ENCODE data around the gene ATP11B. TPM values are rescaled to one million over a fixed set of nuclear protein-coding genes. Genes with fewer than 3 reads are reported as not detected.
"Not testable (repeated sequence)": the region's sequence is repeated elsewhere in the genome, so short reads cannot be mapped to it uniquely, and the experiment has no call there.

Gene ATP11B
- polyA plus RNA-seq, 4 donors, result 53.2 to 58.7 (median 57.0) TPM

DNA sequence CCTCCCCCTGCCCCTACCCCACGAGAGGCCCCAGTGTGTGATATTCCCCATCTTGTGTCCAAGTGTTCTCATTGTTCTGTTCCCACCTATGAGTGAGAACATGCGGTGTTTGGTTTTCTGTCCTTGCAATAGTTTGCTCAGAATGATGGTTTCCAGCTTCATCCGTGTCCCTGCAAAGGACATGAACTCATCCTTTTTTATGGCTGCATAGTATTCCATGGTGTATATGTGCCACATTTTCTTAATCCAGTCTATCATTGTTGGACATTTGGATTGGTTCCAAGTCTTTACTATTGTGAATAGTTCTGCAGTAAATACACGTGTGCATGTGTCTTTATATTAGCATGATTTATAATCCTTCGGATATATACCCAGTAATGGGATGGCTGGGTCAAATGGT lies 29.0 kb downstream of the ATP11B start:
- DNase-seq (ENCODE audit: low read depth in 4 of 4, low spot score in 2 of 4), result not testable (repeated sequence)

DNA sequence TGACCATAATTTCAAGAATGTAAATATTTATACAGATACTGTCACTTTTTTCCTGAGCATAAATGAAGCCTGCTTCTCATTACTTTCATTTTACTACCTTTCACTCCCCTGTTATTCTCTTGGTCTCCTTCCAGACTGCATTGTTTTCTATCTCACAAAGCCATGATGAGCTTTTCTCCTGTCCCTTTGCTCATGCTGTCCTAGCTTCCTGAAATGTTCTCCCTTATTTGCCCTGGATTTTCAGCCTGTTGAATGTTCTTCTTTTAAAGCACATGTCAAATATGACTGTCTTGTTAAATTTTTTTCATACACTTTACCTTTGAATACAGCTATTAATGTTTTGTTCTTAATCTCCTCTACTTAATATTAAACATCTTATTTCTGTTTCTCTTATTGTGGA lies 31.7 kb downstream of the ATP11B start:
- DNase-seq (ENCODE audit: low read depth in 4 of 4, low spot score in 2 of 4), result no peak

DNA sequence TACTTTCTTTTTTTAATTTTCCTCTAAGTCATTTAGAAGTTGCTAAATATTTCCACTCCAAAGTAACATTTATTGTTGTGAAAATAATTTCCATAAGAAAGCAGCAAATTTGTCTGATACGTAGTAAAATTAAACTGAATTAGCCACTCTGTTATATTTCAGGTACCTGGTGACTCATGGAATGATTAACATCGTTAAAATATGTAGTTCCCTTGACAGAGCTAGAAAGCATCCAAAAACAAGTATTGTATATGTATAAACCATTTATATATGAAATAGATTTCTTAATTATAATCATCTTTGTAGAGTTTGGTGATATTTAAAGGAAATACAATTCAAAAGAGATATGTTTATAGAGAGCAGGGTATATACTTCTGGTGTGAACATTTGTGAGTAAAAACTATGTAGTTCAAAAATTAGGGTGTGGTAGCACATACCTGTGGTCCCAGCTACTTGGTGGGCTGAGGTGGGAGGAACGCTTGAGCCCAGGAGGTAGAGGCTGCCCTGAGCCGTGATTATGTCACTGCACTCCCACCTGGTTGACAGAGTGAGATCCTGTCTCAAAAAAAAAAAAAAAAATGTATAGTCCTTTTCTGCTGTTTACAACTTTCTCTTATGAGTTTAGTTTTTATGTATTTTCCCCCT lies 36.6 kb downstream of the ATP11B start:
- DNase-seq (ENCODE audit: low read depth in 4 of 4, low spot score in 2 of 4), result no peak

DNA sequence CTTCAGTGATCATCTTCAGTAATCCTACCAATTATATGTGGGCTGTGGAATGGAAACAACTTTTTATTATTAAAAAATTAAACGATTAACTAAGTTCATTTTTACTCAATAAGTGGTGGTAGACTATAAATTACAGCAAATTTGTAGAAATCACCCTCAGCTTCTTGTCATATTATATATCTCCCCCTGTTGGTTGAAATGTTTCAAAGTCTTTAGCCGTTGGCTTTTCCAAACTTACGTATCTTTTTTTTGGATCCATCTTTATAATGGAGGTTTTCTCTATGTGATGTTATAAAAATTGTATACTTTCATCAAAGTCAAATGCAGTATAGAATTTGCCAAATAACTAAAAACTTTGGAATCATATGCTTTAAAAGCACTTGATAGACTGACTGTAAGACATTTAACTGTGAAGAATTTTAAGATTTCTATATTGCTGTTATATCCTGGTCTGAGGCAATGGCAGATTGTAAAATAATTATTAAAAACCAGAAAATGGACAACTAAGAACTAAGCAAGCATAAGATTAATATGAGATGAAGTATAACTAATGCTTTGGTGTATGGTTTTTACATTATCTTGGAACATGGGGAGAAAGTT lies 44.7 kb downstream of the ATP11B start:
- no peak for DNase-seq (ENCODE audit: low read depth in 4 of 4, low spot score in 2 of 4)

DNA sequence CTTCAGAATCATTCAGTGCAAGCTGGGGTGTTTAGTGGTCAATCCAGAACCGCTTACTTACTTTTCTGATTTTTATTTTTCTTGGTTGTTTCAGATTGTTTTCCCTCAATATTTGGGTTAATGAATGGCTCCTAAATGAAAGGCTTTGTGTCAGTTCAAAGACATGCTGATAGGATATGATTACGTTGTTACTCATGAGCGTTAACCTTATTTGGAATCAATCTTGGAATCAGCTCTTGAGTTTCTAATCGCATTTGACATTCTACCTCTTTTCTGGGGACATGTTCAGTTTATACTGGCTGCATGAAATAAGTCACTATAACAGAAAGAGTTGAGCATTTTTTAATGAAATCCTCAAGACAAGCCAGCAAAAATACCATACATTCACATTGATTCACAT lies 50.2 kb downstream of the ATP11B start:
- DNase-seq (ENCODE audit: low read depth in 4 of 4, low spot score in 2 of 4), result no peak

DNA sequence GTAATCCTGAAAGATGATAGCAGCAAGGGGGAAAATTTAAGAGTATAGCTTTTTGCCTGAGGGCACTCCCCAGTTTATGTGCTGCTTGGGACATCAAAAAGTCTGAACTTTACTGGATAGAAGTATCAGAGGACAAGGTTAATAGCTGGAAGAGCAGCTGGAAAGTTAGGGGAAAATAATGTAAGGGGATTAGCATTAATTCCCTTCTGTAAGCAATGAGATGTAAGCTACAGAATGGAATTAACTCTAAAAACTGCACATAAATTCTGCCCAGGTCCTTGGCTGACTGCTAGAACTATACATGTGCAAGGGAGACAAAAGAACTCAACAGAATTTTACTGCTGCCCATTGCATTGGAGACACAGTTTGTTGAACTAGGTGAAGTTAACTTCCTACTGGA lies 55.6 kb downstream of the ATP11B start:
- DNase-seq (ENCODE audit: low read depth in 4 of 4, low spot score in 2 of 4), result no peak

DNA sequence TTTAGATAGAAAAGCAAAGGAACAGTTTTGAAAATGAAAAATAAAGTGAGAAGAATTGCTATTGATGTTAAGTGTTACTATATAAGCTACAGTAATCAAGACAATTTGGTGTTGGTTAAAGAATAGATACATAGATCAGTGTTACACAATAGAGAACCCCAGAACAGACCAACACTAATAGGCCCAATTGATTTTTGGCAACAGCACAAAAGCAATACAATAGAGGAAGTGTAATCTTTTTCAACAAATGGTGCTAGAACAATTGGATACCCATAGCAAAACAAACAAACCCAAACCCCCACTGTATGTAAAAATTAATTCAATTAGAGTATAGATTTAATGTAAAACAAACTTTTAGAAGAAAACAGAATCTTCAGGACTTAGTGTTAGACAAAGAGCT lies 61.8 kb downstream of the ATP11B start:
- no peak for DNase-seq (ENCODE audit: low read depth in 4 of 4, low spot score in 2 of 4)

DNA sequence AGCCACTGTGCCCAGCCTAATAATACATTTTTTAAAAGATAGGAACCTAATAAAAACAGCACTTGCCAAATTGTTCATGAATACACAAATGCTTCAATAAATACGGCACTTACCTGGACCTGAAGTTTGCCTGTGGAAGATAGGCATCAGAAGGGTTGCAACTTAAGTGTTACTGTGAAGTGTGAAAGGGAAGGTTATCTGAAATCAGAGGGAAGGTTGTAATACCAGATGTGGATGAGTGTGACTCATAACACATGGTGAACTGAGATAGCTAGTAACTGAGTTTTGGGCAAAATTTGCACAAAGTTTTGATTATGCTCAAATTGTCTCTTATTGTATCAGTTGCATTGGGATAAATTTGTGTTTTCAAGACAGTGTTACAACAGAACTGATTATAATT lies 68.0 kb downstream of the ATP11B start:
- DNase-seq (ENCODE audit: low read depth in 4 of 4, low spot score in 2 of 4), result no peak

DNA sequence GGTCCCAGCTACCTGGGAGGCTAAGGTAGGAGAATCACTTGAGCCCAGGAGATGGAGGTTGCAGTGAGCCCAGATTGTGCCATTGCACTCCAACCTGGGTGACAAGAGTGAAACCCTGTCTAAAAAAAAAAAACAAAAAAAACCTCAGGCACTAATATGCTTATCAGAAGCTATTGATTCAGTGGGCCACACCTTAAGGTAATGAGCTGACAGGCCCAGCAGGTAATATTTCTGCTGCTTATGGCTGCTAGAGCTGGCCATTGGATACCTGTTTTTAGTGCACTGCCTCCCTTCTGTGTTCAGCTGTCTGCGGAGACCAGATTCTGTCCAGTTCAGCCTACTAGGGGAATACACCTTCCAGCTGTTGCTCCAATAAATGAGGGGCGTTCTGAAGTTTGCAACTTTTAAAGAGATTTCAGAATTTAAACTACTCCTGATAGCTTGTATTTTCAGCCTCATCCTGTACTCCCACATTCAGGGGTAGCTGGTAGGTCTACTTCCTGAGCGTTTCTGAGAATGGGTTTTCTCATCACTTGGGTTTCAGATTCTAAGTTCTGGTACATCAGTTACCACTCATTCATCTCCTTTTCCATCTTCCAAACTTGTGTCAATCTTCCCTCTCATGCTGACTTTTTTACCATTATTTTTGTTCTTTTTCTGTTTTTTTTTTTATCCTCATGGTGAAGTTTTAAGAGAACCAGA lies 69.0 kb downstream of the ATP11B start:
- DNase-seq (ENCODE audit: low read depth in 4 of 4, low spot score in 2 of 4), result no peak

DNA sequence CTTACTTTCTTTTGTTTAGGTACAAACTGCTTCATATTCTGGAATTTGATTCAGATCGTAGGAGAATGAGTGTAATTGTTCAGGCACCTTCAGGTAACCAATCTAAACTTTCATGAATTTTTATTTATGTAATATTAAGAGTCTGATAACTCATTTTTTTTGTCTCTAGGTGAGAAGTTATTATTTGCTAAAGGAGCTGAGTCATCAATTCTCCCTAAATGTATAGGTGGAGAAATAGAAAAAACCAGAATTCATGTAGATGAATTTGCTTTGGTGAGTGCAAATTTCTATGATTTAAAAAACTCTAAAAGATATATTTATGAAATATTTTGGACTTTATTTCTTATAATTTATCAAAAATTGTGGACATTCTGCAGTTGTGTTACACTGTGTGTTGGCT lies 75.8 kb downstream of the ATP11B start:
- DNase-seq (ENCODE audit: low read depth in 4 of 4, low spot score in 2 of 4), result no peak

DNA sequence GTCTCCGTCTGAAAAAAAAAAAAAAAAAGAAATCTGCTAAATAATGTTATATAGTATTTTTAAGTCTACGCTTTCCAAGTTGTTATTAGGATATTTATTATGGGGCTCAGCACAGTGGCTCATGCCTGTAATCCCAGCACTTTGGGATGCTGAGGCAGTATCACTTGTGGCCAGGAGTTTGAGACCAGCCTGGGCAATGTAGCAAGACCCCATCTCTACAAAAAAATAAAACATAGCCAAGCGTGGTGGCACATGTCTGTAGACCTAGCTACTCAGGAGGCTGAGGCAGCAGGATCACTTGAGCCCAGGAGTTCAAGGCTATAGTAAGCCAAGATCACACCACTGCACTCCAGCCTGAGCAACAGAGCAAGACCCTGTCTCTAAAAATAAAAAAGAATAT lies 77.6 kb downstream of the ATP11B start:
- DNase-seq (ENCODE audit: low read depth in 4 of 4, low spot score in 2 of 4), result not testable (repeated sequence)

DNA sequence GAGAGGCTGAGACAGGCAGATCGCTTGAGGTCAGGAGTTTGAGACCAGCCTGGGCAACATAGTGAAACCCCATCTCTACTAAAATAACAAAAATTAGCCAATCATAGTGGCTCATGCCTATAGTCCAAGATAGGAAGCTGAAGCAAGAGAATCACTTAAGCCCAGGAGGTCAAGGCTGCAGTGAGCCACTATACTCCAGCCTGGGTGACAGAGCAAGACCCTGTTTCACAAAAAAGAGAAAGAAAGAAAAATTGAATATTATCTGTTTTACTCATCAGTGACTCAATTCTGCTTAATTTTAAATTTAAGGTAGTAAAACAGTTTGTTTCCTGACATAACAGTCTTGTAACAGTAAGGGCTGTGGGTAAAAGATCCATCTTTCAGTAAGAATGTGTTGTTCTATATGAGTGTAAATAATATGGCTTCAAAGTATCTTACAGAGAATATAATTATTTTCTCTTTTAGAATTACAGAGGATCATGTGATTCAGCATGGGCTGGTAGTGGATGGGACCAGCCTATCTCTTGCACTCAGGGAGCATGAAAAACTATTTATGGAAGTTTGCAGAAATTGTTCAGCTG lies 85.8 kb downstream of the ATP11B start:
- DNase-seq (ENCODE audit: low read depth in 4 of 4, low spot score in 2 of 4), result no peak

DNA sequence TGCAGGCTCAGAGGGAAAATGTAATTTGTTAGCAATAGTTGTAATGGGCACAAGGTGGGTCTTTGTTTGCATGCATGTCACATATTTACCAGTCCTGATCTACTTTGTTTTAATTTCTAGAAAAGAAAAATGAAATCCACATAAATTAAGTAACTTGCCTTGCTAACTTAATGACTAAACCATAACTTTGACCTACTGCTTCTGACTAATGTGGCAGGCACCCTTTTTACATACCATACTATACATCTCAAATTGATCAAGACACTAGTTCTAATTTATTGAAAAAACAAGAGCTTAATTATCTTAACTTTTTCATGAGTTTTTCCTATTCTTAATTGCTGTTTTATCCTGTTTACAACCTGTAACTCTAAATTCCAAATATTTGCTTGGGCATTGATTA lies 93.2 kb downstream of the ATP11B start:
- no peak for DNase-seq (ENCODE audit: low read depth in 4 of 4, low spot score in 2 of 4)

DNA sequence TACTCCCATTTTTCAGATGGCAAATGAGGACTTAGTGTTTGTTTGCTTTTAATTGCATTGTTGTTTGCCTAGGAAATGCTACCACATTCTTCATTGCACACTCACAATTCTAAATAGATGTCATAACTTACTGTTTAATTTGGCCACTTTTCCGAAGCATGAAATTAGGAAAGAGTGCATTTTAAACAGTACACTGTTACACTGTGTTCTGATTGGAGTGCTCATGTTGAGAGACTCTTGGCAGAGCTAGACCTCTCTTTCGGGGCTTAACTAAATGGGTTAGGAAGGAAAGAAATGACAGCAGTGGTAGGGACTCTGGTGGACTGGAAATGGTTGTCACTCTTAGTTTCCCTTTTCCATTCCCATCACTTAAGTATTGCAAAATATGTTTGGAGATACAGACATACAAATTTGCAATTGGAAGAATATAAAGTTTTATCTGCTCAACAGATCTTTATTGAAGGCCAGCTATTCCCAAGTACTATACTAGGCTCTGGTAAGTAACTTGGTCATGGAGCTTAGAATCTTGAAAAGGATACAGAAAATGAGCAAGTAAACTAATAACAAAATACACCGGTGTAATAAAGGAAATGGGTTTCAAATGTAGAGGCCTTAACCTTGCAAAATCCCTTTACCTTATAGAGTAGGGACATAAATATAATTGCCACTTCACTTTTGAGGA lies 96.8 kb downstream of the ATP11B start:
- DNase-seq (ENCODE audit: low read depth in 4 of 4, low spot score in 2 of 4), result no peak

DNA sequence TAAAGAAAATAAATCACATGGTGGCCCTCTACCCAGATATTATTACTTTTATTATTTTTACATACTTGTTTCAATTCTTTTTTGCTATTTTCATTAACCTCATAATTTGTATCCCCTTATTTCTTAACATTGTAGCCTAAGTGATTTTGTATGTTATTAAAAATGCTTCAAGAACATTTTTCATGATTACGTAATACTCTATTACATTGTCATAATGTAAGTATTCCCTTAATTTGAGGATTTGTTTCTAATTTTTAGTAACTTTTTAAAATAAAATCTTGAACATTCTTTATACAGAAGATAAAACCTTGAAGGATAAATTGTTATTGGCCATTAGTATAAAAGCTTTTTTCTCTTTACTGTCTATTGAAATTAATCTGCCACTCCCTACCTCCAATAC lies 98.1 kb downstream of the ATP11B start:
- no peak for DNase-seq (ENCODE audit: low read depth in 4 of 4, low spot score in 2 of 4)

DNA sequence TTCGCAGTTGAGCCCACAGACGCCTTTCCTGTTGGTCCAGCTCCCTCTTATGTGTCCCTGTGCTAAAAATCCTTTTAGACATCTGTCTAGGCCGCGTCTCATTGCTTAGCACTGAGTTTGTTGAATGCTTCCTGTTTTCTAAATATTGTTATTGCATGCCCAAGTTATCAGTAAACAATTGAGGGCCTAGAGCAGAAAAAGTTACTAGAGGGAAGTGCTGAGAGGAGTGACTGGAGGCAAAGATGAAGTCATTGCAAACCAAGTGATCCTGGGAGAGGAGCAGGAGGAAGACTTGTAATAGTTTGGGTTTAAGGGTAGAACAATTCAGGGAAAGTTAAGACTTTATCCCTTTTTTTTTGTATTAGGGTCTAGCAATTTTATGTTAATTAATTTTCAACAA lies 98.9 kb downstream of the ATP11B start:
- no peak for DNase-seq (ENCODE audit: low read depth in 4 of 4, low spot score in 2 of 4)

DNA sequence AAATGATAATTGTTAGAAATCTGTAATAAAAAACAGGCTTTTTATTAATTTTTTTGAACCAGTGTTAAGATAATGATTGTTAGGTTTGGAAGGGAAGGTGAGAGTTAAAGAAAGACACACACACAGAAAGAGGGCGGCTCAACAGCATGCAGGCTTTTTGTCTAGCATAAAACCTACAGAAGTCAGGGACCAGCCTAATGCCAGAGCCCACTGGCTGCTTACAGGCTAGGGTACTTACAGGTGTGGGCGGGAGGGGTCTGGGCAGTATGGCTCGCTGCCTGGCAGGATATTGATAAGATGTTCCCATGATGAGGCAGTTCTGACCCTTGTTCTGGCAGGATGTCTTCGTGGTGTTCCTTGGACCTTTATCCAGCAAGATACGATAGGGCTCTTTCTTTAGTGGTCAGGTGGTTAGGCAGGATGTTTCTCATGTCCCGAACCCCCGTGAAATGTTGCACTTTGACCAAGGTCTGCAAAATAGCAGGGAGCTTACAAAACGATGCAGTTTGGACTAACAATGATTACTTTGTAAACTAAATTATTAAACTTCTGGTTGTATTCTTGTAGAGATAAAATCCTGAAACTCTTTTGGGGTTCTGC lies 102.3 kb downstream of the ATP11B start:
- no peak for DNase-seq (ENCODE audit: low read depth in 4 of 4, low spot score in 2 of 4)

DNA sequence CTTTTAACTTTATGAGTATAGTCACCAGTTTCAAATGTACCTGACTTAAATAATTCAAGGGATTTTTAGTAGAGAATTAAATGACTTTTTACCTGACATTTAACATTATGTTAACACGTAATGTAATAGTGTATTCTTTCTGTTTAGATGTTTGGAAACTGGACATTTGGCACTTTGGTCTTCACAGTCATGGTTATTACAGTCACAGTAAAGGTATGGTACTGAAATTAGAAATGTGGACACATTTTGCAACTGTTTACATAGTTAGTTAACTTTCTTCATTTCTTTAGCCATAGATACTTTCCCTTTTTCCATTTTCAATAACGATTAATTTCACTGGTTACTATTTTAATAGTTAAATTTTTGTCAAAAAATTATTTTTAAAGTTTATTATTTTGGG lies 103.2 kb downstream of the ATP11B start:
- no peak for DNase-seq (ENCODE audit: low read depth in 4 of 4, low spot score in 2 of 4)

DNA sequence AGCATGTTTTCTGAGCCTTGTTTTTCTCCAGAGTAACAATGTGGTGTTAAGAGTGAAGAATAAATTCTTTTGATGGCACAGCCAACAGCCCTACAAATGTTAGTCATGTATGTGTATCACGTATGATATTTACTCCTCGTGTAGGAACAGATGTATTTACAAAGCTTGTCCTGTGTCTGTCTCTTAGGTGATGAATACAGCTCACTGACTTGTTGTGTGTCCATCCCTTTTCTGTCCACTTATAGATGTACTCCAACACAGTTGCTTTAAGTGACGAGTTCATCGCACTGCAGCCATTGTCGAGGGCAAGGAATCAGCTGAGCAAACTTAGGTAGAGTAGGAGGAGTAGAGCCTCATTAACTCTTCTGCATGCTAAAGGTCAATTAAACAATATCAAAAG lies 108.9 kb downstream of the ATP11B start:
- no peak for DNase-seq (ENCODE audit: low read depth in 4 of 4, low spot score in 2 of 4)

DNA sequence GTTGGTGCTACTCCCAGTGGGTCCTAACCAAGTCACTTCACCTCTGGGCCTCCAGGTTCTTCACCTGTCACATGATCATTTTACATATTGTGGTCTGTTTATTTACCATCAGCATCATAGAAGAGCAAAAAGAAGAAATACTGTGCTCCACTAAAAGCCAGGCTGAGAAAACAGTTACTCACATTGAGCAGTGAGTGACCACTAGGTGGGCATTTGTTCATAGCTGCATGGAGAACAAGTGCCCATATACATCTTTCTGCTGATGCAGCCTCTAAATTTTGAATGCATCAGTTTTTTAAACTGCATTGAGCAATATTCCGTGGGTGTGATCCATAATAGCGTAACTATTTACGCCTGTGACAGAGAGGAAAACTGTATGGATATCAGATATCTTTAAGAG lies 110.9 kb downstream of the ATP11B start:
- DNase-seq (ENCODE audit: low read depth in 4 of 4, low spot score in 2 of 4), result no peak

DNA sequence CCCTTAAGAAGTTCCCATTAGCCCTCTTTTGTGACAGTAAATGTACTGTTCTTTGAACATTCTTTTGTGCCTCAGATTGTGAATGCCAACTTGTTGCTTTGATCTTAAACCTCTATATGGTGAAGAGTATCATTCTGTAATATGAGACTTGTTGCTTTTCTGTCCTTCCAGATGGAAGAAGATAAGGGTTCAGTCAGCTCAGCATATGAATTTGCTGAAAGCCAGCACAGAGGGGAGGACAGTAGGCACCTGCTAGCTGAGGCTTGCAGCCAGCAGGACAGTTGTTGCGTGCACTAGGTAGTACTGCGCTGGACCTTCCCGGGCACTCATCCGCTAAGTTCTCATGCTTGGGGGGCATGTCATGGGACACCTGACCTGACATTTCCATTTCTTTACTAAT lies 112.3 kb downstream of the ATP11B start:
- DNase-seq (ENCODE audit: low read depth in 4 of 4, low spot score in 2 of 4), result no peak
